T47D (cell line): ENCODE measurements around the gene ABCA4.

Experiments
- DNase-seq, 2 experiments: peaks; one replicate each; pipeline versions ENCODE4 v3.0.0 to v3.0.0-alpha.2; 2011 to 2012; ENCODE audit warnings: low read depth in 1 of 2, low spot score in 1 of 2
- JUND ChIP-seq: IDR thresholded peaks from 2 replicates; pipeline ENCODE4 v1.6.1; 2012; ENCODE audit warnings: low read depth
- in situ Hi-C: cut with HindIII; loops from 2 replicates; pipeline ENCODE4 v1.10.0; 2016; ENCODE audit warnings: low sequenced_read_pairs, low pct_unique_long_range_greater_than_20kb

Gene ABCA4

GRCh38 chr1:94098585-94099111 lies 22.3 kb downstream of the ABCA4 start:
- DNase-seq: no peak
- no peak for TF ChIP-seq JUND
- in situ Hi-C loops: no loop called here

- TF ChIP-seq JUND: no peak
- in situ Hi-C loops: no loop called here
Measured at GRCh38 chr1:94096797-94097549, 24.0 kb downstream of the ABCA4 start.

GRCh38 chr1:94095744-94096469 lies 25.0 kb downstream of the ABCA4 start:
- in situ Hi-C loops: no loop called here
- no peak for DNase-seq

More at GRCh38 chr1:94096797-94097549, 24.0 kb downstream of the ABCA4 start:
- DNase-seq: no peak

DNA sequence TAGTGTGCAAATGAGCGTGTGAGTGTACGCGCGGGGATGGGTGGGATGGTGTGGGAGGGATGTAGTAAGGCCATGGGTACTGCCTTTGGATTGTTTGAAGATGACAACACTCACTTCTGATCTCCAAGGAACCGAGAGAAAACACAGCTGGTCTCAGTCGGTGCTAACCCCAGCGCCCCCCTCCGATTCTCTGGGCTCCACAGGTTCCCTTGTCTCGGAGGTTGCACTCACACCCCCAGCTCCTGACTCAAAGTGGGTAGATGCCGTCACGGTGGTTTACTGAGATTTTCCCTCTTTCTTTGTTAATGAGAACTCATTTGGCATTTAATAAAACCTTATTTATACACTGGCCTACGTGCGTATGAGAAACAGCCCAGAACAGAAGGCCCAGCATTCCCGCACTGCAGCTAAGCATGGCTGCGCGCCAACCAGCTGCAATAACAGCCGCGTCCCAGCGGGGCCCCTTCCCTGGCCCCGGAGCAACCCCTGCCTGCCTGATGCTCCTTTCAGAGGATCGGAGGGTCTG lies 25.8 kb downstream of the ABCA4 start:
- DNase-seq: no peak
- TF ChIP-seq JUND: no peak
- in situ Hi-C loops: no loop called here

More at GRCh38 chr1:94095744-94096469, 25.0 kb downstream of the ABCA4 start:
- TF ChIP-seq JUND: no peak

- in situ Hi-C loops: no loop called here
- no peak for TF ChIP-seq JUND
- peak in 1 of 2 experiments; percentile 27 for DNase-seq
Measured at GRCh38 chr1:94094469-94095111, 26.4 kb downstream of the ABCA4 start.

DNA sequence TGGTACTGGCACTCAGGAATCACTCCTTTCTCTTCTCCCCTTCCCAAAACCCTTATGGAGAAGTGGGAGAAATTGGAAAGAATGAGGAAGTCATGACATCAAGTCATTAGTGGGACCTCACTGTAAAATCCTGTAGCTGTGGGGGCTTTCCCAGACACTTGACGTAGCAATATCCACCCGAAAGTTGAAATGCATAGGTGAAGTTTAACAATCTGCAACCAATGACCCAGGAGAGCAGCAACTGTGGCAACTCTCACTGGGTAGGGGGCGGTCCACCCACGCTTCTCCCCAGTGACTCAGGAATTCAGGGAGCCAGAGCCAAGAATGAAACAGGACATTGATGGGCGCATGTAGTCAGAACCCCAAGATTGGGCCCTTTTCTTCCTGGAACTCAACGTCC lies 27.0 kb downstream of the ABCA4 start:
- in situ Hi-C loops: no loop called here
- no peak for TF ChIP-seq JUND
- DNase-seq: no peak

- no peak for DNase-seq
- in situ Hi-C loops: no loop called here
- TF ChIP-seq JUND: no peak
Measured at GRCh38 chr1:94093396-94093795, 27.6 kb downstream of the ABCA4 start.

DNA sequence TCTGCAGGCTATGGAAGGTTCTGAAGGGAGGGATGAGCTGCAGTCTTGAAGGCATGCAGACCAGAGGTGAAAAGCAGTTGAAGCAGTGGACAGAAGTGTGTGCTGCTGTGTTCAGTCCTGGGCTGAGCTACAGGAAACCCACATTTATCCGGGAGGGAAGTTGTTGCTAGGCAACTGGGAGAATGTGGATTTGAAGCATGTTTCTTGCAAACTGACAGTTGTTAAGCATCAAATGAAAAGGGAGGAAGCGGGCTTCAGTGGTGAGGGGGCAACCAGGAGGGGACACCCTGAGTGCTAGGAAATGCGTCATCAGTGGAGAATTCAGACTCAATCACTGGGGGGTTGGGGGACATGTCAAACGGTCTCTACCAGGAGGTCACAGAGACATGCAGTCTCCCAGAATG lies 28.7 kb downstream of the ABCA4 start:
- no peak for TF ChIP-seq JUND
- DNase-seq: no peak
- in situ Hi-C loops: no loop called here

DNA sequence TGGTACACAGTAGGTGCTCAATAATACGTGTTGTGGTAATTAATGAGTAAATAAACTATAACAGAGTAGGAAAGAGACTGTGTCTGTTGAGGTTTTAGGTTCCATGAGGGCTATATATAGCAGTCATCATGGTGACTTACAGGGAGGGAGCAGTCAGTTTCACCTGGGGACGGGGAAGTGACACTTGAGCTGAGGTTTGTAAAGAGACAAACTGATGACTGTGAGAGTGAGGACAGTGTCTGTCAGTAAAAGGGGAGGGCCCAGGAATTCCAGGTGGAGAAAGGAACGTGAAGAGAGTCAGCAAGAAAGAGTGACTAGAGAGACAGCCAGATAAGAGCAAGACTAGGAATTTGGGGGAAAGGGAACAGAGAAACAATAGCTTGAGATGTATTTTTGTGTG lies 30.2 kb downstream of the ABCA4 start:
- TF ChIP-seq JUND: no peak
- DNase-seq: peak in 1 of 2 experiments; percentile 13
- in situ Hi-C loops: no loop called here

- no peak for DNase-seq
- in situ Hi-C loops: no loop called here
- no peak for TF ChIP-seq JUND
Measured at GRCh38 chr1:94087193-94087592, 33.8 kb downstream of the ABCA4 start.

DNA sequence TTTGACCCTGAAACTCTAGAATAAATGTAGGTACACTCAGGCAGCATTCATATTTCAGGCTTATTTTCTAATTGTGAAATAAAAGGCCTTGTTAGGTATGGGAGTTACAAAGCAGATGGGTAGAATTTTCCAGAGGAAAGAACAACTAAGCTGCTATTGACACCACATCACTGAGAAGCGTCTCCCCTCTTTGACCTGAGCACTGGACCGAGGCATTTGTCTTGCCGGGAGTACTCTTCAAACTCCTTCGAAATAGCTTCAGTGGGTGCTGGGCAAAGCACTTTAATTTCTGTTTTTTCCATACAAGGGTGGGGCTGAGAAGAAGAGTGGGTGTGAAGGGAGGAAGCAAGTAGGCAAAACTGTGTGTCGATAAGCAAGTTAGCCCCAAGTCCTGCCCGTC lies 36.4 kb downstream of the ABCA4 start:
- TF ChIP-seq JUND: no peak
- in situ Hi-C loops: no loop called here
- no peak for DNase-seq

GRCh38 chr1:94084085-94084484 lies 36.9 kb downstream of the ABCA4 start:
- in situ Hi-C loops: no loop called here

DNA sequence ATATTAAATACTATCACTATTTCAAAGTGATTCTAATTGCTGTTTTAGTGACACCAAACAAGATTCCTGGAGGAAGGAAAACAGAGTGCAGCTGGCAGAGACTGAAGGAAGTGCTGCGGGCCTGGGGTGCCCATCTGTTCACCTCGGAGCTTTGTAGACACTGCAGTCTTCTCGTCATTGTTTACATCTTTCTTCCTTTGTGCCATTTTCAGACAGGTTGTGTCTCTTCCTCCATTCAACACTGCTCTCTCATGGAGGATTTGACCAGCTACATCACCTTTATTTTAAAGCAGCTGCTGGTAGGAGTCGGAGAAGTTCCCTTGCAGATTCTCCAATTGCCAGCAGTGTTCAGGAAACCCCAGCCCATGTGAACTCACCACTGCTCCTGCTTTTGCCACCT lies 37.3 kb downstream of the ABCA4 start:
- in situ Hi-C loops: no loop called here
- no peak for TF ChIP-seq JUND
- DNase-seq: peak in 1 of 2 experiments; percentile 48

More at GRCh38 chr1:94084085-94084484, 36.9 kb downstream of the ABCA4 start:
- peak in 1 of 2 experiments; percentile 6 for DNase-seq
- TF ChIP-seq JUND: no peak
